DND-41 (cell line): ENCODE results near the gene KIF26A.

ENCODE experiments used
- CTCF ChIP-seq: IDR thresholded peaks from 2 replicates; pipeline ENCODE4 v1.5.1; 2012; ENCODE audit warnings: borderline replicate concordance, low read length, moderate library complexity, mild to moderate bottlenecking; ENCODE audit not compliant: poor library complexity, severe bottlenecking; ENCODE audit errors: extremely low read depth
- EZH2 ChIP-seq: IDR thresholded peaks from 3 replicates; pipeline ENCODE4 v1.6.1; 2012; ENCODE audit warnings: borderline replicate concordance, low read depth, mild to moderate bottlenecking, moderate library complexity, low read length, inconsistent platforms; ENCODE audit not compliant: severe bottlenecking

- TF ChIP-seq CTCF (no peak), EZH2 (no peak)
Observed at GRCh38 chr14:104099096-104100041, 39.0 kb upstream of the KIF26A start.
